Measurements from ENCODE around the gene SRP9. TPM values are rescaled to one million over a fixed set of nuclear protein-coding genes. Genes with fewer than 3 reads are reported as not detected.
A peak's percentile ranks its signal among the peaks of the same experiment; 100 is the strongest.

Gene SRP9
- total RNA-seq, 4 donors from 2014 or later = 115 to 229 (median 175) TPM

DNA sequence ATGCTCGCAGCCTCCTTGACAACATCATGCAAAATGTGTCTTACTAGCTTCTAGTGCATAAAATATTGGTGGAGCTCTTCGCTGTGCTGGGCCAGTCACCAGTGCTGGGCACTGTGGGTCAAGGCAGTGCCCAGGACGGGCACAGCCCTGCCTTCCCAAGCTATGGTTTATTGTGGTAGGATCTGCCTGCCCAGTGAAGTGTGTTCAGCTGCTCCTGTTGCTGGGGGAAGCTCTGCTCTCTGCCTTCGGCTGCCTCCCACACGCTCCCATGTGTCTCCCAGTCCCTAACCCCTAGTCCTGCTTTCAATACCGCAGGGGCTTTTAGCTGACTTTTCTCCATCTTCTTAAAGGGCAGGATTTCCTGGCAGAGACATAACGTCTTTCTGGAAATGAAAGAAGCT, 48.0 kb downstream of the SRP9 start:
- 60 to 66% methylated on average over 5 of the region's 7 CpGs for WGBS, 2 donors
- Histone ChIP-seq H3K36me3 (peaks cover 2 to 56% (median 5%) of the 10 kb centered on the region in 3 donors), H3K9me3 (no peaks in the 10 kb centered on the region), H3K27ac (peak overlapping the region in 3 of 4 donors; percentile 19 to 62 (median 50)), H3K4me1 (peaks cover 16 to 70% (median 47%) of the 10 kb centered on the region in 3 donors), H3K27me3 (no peaks in the 10 kb centered on the region), H3K4me3 (no peak overlapping the region)
- DNase-seq = no peak
- TF ChIP-seq POLR2A (IDR thresholded peaks at IDR 0.05) = no peak
- TF ChIP-seq, protein P1, sequence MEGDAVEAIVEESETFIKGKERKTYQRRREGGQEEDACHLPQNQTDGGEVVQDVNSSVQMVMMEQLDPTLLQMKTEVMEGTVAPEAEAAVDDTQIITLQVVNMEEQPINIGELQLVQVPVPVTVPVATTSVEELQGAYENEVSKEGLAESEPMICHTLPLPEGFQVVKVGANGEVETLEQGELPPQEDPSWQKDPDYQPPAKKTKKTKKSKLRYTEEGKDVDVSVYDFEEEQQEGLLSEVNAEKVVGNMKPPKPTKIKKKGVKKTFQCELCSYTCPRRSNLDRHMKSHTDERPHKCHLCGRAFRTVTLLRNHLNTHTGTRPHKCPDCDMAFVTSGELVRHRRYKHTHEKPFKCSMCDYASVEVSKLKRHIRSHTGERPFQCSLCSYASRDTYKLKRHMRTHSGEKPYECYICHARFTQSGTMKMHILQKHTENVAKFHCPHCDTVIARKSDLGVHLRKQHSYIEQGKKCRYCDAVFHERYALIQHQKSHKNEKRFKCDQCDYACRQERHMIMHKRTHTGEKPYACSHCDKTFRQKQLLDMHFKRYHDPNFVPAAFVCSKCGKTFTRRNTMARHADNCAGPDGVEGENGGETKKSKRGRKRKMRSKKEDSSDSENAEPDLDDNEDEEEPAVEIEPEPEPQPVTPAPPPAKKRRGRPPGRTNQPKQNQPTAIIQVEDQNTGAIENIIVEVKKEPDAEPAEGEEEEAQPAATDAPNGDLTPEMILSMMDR (IDR thresholded peaks at IDR 0.05) = no peak
- intact Hi-C loops (cut with DNase I) = no loop called here

DNA sequence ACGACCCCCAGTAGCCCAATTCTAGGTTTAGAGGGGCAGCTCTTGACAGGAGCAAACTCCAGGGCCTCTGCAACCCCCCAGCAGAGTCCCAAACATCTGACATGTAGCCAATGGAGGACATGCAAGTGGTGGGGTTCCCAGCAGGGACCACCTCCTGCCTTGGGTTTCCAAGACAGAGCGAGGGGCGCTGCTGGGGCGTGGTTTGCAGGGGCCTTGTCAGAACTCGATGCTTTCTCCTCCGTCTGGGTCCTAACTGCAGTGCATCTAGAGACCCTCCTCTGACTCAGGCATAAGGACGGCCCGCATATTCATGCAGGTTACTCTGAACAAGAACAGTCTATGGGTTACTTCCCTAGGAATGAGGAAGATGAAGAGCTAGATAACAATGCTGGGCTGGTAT, 49.5 kb downstream of the SRP9 start:
- TF ChIP-seq, protein P1 (IDR thresholded peaks at IDR 0.05) = no peak
- TF ChIP-seq POLR2A (IDR thresholded peaks at IDR 0.05) = no peak
- peaks cover 16 to 55% (median 37%) of the 10 kb centered on the region in 3 donors for H3K4me1 ChIP-seq
- peak overlapping the region in 3 of 4 donors; percentile 5 to 48 (median 43) for H3K27ac ChIP-seq
- no peak for DNase-seq
- intact Hi-C loops (cut with DNase I) = no loop called here
- no peaks in the 10 kb centered on the region for H3K9me3 ChIP-seq
- no peak overlapping the region for H3K4me3 ChIP-seq
- H3K27me3 ChIP-seq = no peaks in the 10 kb centered on the region
- WGBS, 2 donors = 66% methylated on average over 2 of the region's 8 CpGs; no CpG with 5 or more reads in 1 of the 2 donors
- H3K36me3 ChIP-seq = peaks cover 14 to 68% (median 15%) of the 10 kb centered on the region in 3 donors

DNA sequence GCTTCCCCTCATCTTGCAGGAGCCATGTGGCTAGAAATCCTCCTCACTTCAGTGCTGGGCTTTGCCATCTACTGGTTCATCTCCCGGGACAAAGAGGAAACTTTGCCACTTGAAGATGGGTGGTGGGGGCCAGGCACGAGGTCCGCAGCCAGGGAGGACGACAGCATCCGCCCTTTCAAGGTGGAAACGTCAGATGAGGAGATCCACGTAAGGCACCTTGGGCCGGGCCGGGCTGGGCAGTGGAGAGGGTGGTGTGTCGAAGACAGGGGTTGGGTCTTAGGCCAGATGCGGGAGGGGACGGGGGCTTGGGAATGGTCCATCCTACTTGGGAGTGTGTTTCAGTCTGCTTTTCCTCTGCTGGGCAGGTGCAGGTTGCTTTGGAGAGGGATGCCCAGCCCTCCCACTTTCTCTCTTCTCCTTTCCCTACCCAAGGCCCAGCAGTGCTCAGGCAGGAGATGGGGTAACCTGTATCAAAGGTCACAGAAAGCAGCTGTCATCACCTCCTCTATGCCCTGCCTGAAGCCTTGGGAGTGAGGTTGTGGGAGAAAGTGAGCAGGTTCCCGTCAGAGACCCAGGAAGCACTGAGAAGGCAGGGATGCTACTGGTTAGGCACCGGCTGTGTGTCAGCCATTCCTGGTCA, 51.2 kb downstream of the SRP9 start:
- 87 to 91% methylated on average over 4 to 9 of the region's 14 CpGs for WGBS, 2 donors
- no peak overlapping the region for H3K4me3 ChIP-seq
- peaks cover 19 to 67% (median 22%) of the 10 kb centered on the region in 3 donors for H3K36me3 ChIP-seq
- DNase-seq = no peak
- intact Hi-C loops (cut with DNase I) = no loop called here
- H3K27me3 ChIP-seq = no peaks in the 10 kb centered on the region
- no peaks in the 10 kb centered on the region for H3K9me3 ChIP-seq
- TF ChIP-seq, protein P1 (IDR thresholded peaks at IDR 0.05) = no peak
- no peak overlapping the region for H3K27ac ChIP-seq
- H3K4me1 ChIP-seq = peaks cover 16 to 38% (median 28%) of the 10 kb centered on the region in 3 donors

DNA sequence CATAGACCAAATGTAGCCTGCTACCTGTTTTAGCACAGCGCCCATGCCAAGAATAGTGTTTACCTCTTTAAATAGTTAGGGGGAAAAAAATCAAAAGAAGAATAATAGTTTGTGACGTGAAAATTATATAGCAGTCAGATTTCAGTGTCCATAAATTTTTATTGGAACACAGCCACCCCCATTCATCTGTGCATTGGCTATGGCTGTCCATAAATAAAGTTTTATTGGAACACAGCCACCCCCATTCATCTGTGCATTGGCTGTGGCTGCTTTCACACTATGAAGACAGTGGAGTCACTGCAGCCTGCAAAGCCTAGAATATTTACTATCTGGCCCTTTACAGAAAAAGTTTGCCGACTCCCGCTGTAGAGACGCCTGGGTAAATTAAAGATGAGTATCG, 53.2 kb downstream of the SRP9 start:
- no peak overlapping the region for H3K4me3 ChIP-seq
- H3K36me3 ChIP-seq = peaks cover 19 to 78% (median 31%) of the 10 kb centered on the region in 3 donors
- intact Hi-C loops (cut with DNase I) = no loop called here
- H3K27ac ChIP-seq = no peak overlapping the region
- no peaks in the 10 kb centered on the region for H3K27me3 ChIP-seq
- WGBS, 2 donors = 87 to 92% methylated on average over 6 of the region's 6 CpGs
- DNase-seq = no peak
- H3K9me3 ChIP-seq = no peaks in the 10 kb centered on the region
- peaks cover 4 to 37% (median 23%) of the 10 kb centered on the region in 3 donors for H3K4me1 ChIP-seq
- TF ChIP-seq, protein P1 (IDR thresholded peaks at IDR 0.05) = no peak
- no peak for TF ChIP-seq POLR2A (IDR thresholded peaks at IDR 0.05)

DNA sequence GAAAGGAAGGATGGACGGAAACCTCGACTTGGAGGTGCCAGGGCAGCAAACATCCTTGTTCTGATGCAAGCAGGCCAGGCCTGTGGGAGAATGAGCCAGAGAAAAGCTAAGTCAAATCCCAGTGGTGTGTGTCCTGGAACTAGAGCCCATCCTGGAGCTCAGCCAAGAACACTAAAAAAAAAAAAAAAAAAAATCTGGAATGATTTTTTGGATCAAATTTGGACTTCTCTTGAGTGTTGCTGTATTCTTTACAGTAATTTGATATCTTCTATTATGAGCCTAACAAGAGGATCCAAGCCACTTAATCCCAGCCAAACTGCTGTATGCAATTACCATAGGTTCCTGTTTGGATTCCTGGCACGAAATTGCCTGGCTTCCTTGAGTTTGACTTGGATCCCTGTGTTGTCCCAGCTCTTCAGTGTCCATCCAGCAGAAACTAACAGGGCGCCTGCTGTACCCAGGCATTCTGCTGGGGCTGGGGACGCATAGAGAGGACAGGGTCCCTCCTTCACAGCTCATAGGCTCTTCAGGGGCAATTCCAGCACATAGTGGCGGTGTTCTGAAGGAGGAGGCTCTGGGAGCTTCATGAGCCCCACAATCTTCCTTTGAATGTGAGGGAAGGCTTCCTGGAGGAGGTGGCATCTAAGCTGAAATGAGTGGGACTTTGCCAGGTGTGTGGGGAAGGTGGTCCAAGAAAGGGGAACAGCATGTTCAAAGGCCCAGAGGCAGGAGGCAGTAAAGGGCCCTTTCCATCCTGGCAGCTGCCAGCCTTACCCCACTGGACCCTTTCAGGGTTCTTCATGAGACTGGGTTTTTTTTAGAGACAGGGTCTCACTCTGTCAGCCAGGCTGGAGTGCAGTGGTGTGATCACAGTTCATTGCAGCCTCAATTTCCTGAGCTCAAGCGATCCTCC, 57.0 kb downstream of the SRP9 start:
- no peak for TF ChIP-seq POLR2A (IDR thresholded peaks at IDR 0.05)
- TF ChIP-seq, protein P1 (IDR thresholded peaks at IDR 0.05) = no peak
- Histone ChIP-seq H3K36me3 (peaks cover 27 to 91% (median 57%) of the 10 kb centered on the region in 3 donors), H3K4me1 (peaks cover 0 to 22% (median 14%) of the 10 kb centered on the region in 3 donors), H3K27ac (peak overlapping the region; percentile 4 to 74 (median 71)), H3K27me3 (no peaks in the 10 kb centered on the region), H3K4me3 (no peak overlapping the region), H3K9me3 (no peaks in the 10 kb centered on the region)
- no peak for DNase-seq
- WGBS, 2 donors = 44 to 50% methylated on average over 6 to 7 of the region's 7 CpGs
- intact Hi-C loops (cut with DNase I) = no loop called here
